Hepatocyte (in vitro differentiated cells): Measurements from ENCODE around the gene ZNF77.

Experiments used
- CTCF ChIP-seq: fragments of 200-600 bp; sonication (generic); IDR thresholded peaks from 2 replicates; pipeline ENCODE4 v1.5.1; 2016; ENCODE audit warnings: antibody characterized with exemption, mild to moderate bottlenecking; ENCODE audit not compliant: poor library complexity
- EZH2 ChIP-seq: fragments of 200-600 bp; sonication (generic); IDR thresholded peaks from 2 replicates; pipeline ENCODE4 v1.6.1; 2016; ENCODE audit warnings: antibody characterized with exemption, mild to moderate bottlenecking, borderline replicate concordance
- EZH2phosphoT487 ChIP-seq: fragments of 200-600 bp; sonication (generic); IDR thresholded peaks from one replicate; pipeline ENCODE4 v1.6.1; 2018; ENCODE audit warnings: antibody characterized with exemption, mild to moderate bottlenecking, low read depth, moderate library complexity; ENCODE audit not compliant: unreplicated experiment, severe bottlenecking

- TF ChIP-seq CTCF (no peak), EZH2 (no peak), EZH2phosphoT487 (no peak)
Observed at GRCh38 chr19:2969104-2969504, 24.3 kb upstream of the ZNF77 start.
